ENCODE data around the gene CYP1A2.
"Not testable (repeated sequence)": the region's sequence is repeated elsewhere in the genome, so short reads cannot be mapped to it uniquely, and the experiment has no call there.

Gene CYP1A2

GRCh38 chr15:74725225-74725774, 23.3 kb upstream of the CYP1A2 start, which contains the start of gene CYP1A1:
Gene CYP1A1, minus strand, starts transcription at chr15:74725528. Its CDS starts 2,431 bp downstream, at chr15:74723097.
- Histone ChIP-seq H3K9me3 (ENCODE audit: control insufficient read depth, low read length) (no peaks in the 10 kb centered on the region), H3K27me3 (ENCODE audit: control insufficient read depth, insufficient read depth, low read length, poor library complexity, severe bottlenecking) (peaks cover 42% of the 10 kb centered on the region), H3K36me3 (ENCODE audit: control insufficient read depth, insufficient read depth, low read length) (no peaks in the 10 kb centered on the region), H3K27ac (ENCODE audit: insufficient read depth, low read depth, low read length, poor library complexity, severe bottlenecking) (no peak within 1 kb of the TSS), H3K4me3 (ENCODE audit: insufficient read depth, low read depth, low read length) (peak within 1 kb of the TSS; percentile 43), H3K4me1 (ENCODE audit: control insufficient read depth, insufficient read depth, low read length) (no peaks in the 10 kb centered on the region)
- 4 to 5% methylated on average over 7 to 9 of the region's 10 CpGs for WGBS, 2 experiments

GRCh38 chr15:74725845-74726773, 22.5 kb upstream of the CYP1A2 start:
- Histone ChIP-seq H3K36me3 (ENCODE audit: control insufficient read depth, insufficient read depth, low read length) (no peaks in the 10 kb centered on the region), H3K27ac (ENCODE audit: insufficient read depth, low read depth, low read length, poor library complexity, severe bottlenecking) (no peak overlapping the region), H3K9me3 (ENCODE audit: control insufficient read depth, low read length) (no peaks in the 10 kb centered on the region), H3K4me3 (ENCODE audit: insufficient read depth, low read depth, low read length) (peak overlapping the region; percentile 43), H3K4me1 (ENCODE audit: control insufficient read depth, insufficient read depth, low read length) (no peaks in the 10 kb centered on the region), H3K27me3 (ENCODE audit: control insufficient read depth, insufficient read depth, low read length, poor library complexity, severe bottlenecking) (peaks cover 50% of the 10 kb centered on the region)
- 4% methylated on average over 86 of the region's 86 CpGs for WGBS, 2 experiments

GRCh38 chr15:74726774-74727164, 21.9 kb upstream of the CYP1A2 start:
- Histone ChIP-seq H3K9me3 (ENCODE audit: control insufficient read depth, low read length) (no peaks in the 10 kb centered on the region), H3K4me1 (ENCODE audit: control insufficient read depth, insufficient read depth, low read length) (no peaks in the 10 kb centered on the region), H3K4me3 (ENCODE audit: insufficient read depth, low read depth, low read length) (no peak overlapping the region), H3K27me3 (ENCODE audit: control insufficient read depth, insufficient read depth, low read length, poor library complexity, severe bottlenecking) (peaks cover 54% of the 10 kb centered on the region), H3K27ac (ENCODE audit: insufficient read depth, low read depth, low read length, poor library complexity, severe bottlenecking) (no peak overlapping the region), H3K36me3 (ENCODE audit: control insufficient read depth, insufficient read depth, low read length) (no peaks in the 10 kb centered on the region)
- 80 to 82% methylated on average over 24 of the region's 24 CpGs for WGBS, 2 experiments

- Histone ChIP-seq H3K4me3 (ENCODE audit: insufficient read depth, low read depth, low read length) (no peak overlapping the region), H3K27ac (ENCODE audit: insufficient read depth, low read depth, low read length, poor library complexity, severe bottlenecking) (no peak overlapping the region), H3K27me3 (ENCODE audit: control insufficient read depth, insufficient read depth, low read length, poor library complexity, severe bottlenecking) (peaks cover 57% of the 10 kb centered on the region), H3K4me1 (ENCODE audit: control insufficient read depth, insufficient read depth, low read length) (no peaks in the 10 kb centered on the region), H3K36me3 (ENCODE audit: control insufficient read depth, insufficient read depth, low read length) (no peaks in the 10 kb centered on the region), H3K9me3 (ENCODE audit: control insufficient read depth, low read length) (no peaks in the 10 kb centered on the region)
- 91 to 95% methylated on average over 7 of the region's 7 CpGs for WGBS, 2 experiments
These were observed 20.9 kb upstream of the CYP1A2 start for GRCh38 chr15:74727727-74728126.

GRCh38 chr15:74728699-74729098, 19.9 kb upstream of the CYP1A2 start:
- whole genome bisulfite sequencing, 2 experiments = 97 to 98% methylated on average over 21 to 22 of the region's 30 CpGs
- H3K27me3 ChIP-seq (ENCODE audit: control insufficient read depth, insufficient read depth, low read length, poor library complexity, severe bottlenecking) = peaks cover 57% of the 10 kb centered on the region
- not testable (repeated sequence) for H3K4me3 ChIP-seq (ENCODE audit: insufficient read depth, low read depth, low read length); H3K9me3 ChIP-seq (ENCODE audit: control insufficient read depth, low read length); H3K27ac ChIP-seq (ENCODE audit: insufficient read depth, low read depth, low read length, poor library complexity, severe bottlenecking); H3K36me3 ChIP-seq (ENCODE audit: control insufficient read depth, insufficient read depth, low read length); H3K4me1 ChIP-seq (ENCODE audit: control insufficient read depth, insufficient read depth, low read length)

- H3K4me1 ChIP-seq (ENCODE audit: control insufficient read depth, insufficient read depth, low read length); H3K36me3 ChIP-seq (ENCODE audit: control insufficient read depth, insufficient read depth, low read length); H3K4me3 ChIP-seq (ENCODE audit: insufficient read depth, low read depth, low read length); H3K9me3 ChIP-seq (ENCODE audit: control insufficient read depth, low read length); H3K27ac ChIP-seq (ENCODE audit: insufficient read depth, low read depth, low read length, poor library complexity, severe bottlenecking): not testable (repeated sequence)
- H3K27me3 ChIP-seq (ENCODE audit: control insufficient read depth, insufficient read depth, low read length, poor library complexity, severe bottlenecking) = peaks cover 59% of the 10 kb centered on the region
- 67 to 71% methylated on average over 5 to 6 of the region's 6 CpGs for WGBS, 2 experiments
These were observed 19.3 kb upstream of the CYP1A2 start for GRCh38 chr15:74729372-74729771.

GRCh38 chr15:74730619-74731316, 17.9 kb upstream of the CYP1A2 start:
- H3K9me3 ChIP-seq (ENCODE audit: control insufficient read depth, low read length) = no peaks in the 10 kb centered on the region
- H3K27me3 ChIP-seq (ENCODE audit: control insufficient read depth, insufficient read depth, low read length, poor library complexity, severe bottlenecking) = peaks cover 48% of the 10 kb centered on the region
- H3K4me3 ChIP-seq (ENCODE audit: insufficient read depth, low read depth, low read length) = no peak overlapping the region
- no peak overlapping the region for H3K27ac ChIP-seq (ENCODE audit: insufficient read depth, low read depth, low read length, poor library complexity, severe bottlenecking)
- no peaks in the 10 kb centered on the region for H3K36me3 ChIP-seq (ENCODE audit: control insufficient read depth, insufficient read depth, low read length)
- WGBS, 2 experiments = 91 to 92% methylated on average over 7 of the region's 7 CpGs
- H3K4me1 ChIP-seq (ENCODE audit: control insufficient read depth, insufficient read depth, low read length) = no peaks in the 10 kb centered on the region

- H3K4me3 ChIP-seq (ENCODE audit: insufficient read depth, low read depth, low read length) = no peak overlapping the region
- 91 to 96% methylated on average over 5 of the region's 5 CpGs for WGBS, 2 experiments
- no peaks in the 10 kb centered on the region for H3K4me1 ChIP-seq (ENCODE audit: control insufficient read depth, insufficient read depth, low read length)
- peaks cover 32% of the 10 kb centered on the region for H3K27me3 ChIP-seq (ENCODE audit: control insufficient read depth, insufficient read depth, low read length, poor library complexity, severe bottlenecking)
- no peaks in the 10 kb centered on the region for H3K9me3 ChIP-seq (ENCODE audit: control insufficient read depth, low read length)
- H3K36me3 ChIP-seq (ENCODE audit: control insufficient read depth, insufficient read depth, low read length) = no peaks in the 10 kb centered on the region
- no peak overlapping the region for H3K27ac ChIP-seq (ENCODE audit: insufficient read depth, low read depth, low read length, poor library complexity, severe bottlenecking)
These were observed 15.8 kb upstream of the CYP1A2 start for GRCh38 chr15:74732846-74733245.

- WGBS, 2 experiments = 91 to 94% methylated on average over 3 of the region's 3 CpGs
- H3K27ac ChIP-seq (ENCODE audit: insufficient read depth, low read depth, low read length, poor library complexity, severe bottlenecking) = no peak overlapping the region
- peaks cover 31% of the 10 kb centered on the region for H3K27me3 ChIP-seq (ENCODE audit: control insufficient read depth, insufficient read depth, low read length, poor library complexity, severe bottlenecking)
These were observed 15.4 kb upstream of the CYP1A2 start for GRCh38 chr15:74733269-74733668.

GRCh38 chr15:74735305-74735704, 13.3 kb upstream of the CYP1A2 start:
- Histone ChIP-seq H3K27ac (ENCODE audit: insufficient read depth, low read depth, low read length, poor library complexity, severe bottlenecking) (no peak overlapping the region), H3K4me1 (ENCODE audit: control insufficient read depth, insufficient read depth, low read length) (no peaks in the 10 kb centered on the region), H3K27me3 (ENCODE audit: control insufficient read depth, insufficient read depth, low read length, poor library complexity, severe bottlenecking) (peaks cover 26% of the 10 kb centered on the region), H3K4me3 (ENCODE audit: insufficient read depth, low read depth, low read length) (no peak overlapping the region), H3K36me3 (ENCODE audit: control insufficient read depth, insufficient read depth, low read length) (no peaks in the 10 kb centered on the region), H3K9me3 (ENCODE audit: control insufficient read depth, low read length) (no peaks in the 10 kb centered on the region)
- WGBS, 2 experiments = 94 to 95% methylated on average over 3 of the region's 3 CpGs

More at GRCh38 chr15:74733269-74733668, 15.4 kb upstream of the CYP1A2 start:
- Histone ChIP-seq H3K36me3 (ENCODE audit: control insufficient read depth, insufficient read depth, low read length) (no peaks in the 10 kb centered on the region), H3K4me1 (ENCODE audit: control insufficient read depth, insufficient read depth, low read length) (no peaks in the 10 kb centered on the region), H3K4me3 (ENCODE audit: insufficient read depth, low read depth, low read length) (no peak overlapping the region), H3K9me3 (ENCODE audit: control insufficient read depth, low read length) (no peaks in the 10 kb centered on the region)

All from ectodermal cell (in vitro differentiated cells).